ENCODE data around the gene AQP1.

The AQP1 gene

DNA sequence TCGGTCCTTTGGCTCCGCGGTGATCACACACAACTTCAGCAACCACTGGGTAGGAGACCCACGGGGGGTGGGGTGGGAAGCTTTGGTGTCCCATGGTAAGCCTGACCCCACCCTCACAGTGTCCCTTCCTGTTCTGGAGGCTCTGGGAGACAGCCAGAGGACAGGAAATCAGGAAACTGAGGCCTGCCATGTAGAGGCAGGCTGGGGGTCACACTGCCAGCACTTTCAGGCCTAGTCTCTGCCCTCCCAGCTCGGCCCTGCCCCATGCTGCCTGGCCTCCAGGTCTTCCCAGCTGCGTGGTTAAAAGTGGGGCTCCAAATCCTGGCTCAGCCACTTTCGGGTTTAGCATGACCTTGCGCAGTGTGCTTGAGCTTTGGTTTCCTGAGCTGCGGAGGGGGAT lies 10.9 kb downstream of the AQP1 start:
- no peak for DNase-seq

GRCh38 chr7:30923009-30923773 lies 11.5 kb downstream of the AQP1 start:
- DNase-seq = no peak

GRCh38 chr7:30923774-30924413 lies 12.2 kb downstream of the AQP1 start:
- DNase-seq = no peak

DNA sequence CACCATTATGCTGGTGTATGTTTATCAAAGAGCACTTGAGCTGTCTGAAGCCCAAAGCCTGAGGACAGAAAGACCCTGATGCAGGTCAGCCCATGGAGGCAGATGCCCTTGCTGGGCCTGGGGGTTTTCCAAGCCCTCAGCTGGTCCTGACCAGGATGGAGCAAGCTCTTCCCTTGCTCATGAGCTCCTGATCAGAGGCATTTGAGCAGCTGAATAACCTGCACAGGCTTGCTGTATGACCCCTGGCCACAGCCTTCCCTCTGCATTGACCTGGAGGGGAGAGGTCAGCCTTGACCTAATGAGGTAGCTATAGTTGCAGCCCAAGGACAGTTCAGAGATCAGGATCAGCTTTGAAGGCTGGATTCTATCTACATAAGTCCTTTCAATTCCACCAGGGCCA lies 13.0 kb downstream of the AQP1 start:
- no peak for DNase-seq

GRCh38 chr7:30925117-30925516 lies 13.5 kb downstream of the AQP1 start:
- no peak for DNase-seq

DNA sequence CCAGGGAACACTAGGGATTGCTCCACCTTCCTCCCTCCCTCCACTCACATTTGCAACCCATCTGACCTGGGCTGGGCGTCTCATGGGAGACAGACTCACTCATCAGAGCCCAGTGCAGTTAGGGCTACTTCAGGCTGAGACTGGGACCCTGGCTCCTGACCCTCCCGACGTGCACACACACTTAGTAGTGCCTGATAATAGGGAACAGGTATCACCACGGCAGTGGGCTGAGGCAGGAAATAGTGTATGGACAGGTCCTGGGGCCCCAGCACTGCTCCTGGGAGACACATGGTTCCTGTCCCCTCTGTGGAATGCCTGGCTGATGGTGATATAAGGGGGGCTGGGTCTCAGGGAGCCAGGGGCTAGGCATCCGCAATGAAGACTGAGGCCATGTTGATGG lies 14.3 kb downstream of the AQP1 start:
- DNase-seq = no peak

- no peak for DNase-seq
These were observed 14.7 kb downstream of the AQP1 start for GRCh38 chr7:30926313-30926712.

GRCh38 chr7:30927040-30927439 lies 15.4 kb downstream of the AQP1 start:
- no peak for DNase-seq

GRCh38 chr7:30927559-30927958 lies 15.9 kb downstream of the AQP1 start:
- DNase-seq = no peak

- no peak for DNase-seq
These were observed 16.7 kb downstream of the AQP1 start for GRCh38 chr7:30928254-30928872.

- DNase-seq = no peak
These were observed 18.0 kb downstream of the AQP1 start for GRCh38 chr7:30929686-30930085.

DNA sequence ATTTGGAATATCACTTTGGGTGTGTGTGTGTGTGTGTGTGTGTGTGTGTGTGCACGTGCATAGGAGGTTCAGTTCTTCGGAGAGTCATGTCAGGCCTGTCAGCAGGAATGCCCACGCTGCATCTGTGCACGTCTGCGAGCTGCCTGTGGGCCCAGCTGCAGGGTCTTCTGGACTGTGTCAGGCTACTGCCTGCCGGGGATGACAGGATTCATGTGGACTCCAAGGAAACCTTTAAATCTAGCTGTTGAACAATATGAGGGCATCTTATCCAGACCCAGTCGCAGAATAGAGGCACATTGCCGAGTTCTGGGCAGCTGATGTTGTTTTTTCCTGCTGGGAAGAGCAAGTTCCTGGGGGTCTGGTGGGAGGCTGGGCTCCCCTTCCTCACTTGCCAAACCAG lies 19.0 kb downstream of the AQP1 start:
- DNase-seq = no peak

- DNase-seq = no peak
These were observed 19.7 kb downstream of the AQP1 start for GRCh38 chr7:30931161-30931928.

GRCh38 chr7:30931929-30932540 lies 20.4 kb downstream of the AQP1 start:
- DNase-seq = no peak

DNA sequence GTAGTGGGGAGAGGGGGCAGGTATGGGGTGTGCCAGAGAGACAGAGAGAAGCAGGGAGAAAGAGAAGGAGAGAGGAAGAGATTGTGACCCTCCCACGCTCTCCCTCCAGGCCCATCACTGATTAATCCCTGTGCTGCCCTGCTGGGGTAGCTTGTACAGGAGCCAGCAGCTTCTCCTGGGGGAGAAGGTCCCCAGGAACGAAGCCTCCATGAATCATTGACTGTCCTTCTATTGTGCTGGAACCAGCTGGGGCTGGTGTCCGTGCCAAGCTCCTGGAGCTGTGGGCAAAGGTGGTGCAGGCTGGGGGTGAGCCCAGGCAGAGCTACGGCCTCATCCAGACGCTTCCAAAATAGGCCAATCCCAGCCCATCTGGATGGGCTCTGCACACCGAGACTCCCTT lies 20.9 kb downstream of the AQP1 start:
- no peak for DNase-seq

DNA sequence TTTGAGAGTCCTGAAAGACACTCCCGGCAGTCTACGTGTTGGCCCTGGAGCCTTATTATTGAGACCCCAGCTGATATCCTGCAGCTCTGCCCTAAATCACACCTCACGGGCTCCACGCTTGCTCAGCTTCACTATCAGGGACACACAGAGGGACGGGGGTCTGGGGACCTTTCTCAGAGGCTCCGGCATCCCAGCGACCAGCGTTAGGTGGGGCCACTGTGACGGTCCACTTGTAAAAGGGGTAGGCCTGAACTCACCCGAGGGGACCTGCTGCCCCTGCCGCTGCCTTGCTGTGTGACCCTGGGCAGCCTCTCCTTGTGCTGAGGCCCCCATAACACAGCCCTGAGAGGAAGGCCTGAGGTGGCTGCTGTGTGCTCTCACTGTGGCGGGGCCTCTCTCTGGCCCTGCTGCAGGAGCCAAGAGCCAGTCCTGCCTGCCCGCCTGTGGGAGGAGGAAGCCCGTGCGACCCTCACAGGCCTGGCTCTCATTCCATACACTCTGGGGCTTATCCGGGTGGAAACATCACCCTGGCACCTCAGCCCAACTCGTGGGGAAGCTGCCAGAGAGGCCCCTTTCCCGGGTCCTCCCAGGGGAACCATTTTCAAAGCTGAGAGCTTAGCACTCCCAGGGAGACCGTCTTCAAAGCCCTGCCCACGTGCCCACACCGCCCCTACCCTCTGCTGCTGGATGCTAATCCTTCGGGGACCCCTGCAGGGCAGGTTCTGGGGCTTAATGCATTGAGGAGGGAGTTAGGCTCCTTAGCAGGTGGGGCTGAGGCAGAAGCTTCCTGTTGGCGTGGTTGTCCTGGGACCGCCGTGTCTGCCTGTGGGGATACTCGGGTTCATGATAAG lies 21.7 kb downstream of the AQP1 start:
- DNase-seq = no peak

DNA sequence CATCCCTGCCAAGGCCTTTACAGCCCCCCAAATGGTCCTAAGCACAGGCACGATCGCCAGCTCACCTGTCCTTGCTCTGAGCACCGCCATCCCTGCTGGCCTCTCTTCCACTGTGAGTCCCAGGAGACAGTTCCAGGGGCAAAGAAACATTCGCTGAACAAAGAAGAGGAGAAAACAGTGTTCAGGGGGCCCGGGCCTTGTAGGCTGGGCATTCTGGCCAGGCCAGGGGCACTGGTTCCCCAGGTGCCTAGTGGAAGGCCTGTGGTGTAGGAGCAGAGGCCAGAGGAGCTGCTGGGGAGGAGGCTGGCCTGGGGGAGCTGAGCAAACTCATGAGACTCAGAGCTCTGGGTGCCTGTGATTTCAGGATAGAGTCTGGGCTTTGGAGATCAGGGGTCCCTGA lies 22.6 kb downstream of the AQP1 start:
- DNase-seq = no peak

DNA sequence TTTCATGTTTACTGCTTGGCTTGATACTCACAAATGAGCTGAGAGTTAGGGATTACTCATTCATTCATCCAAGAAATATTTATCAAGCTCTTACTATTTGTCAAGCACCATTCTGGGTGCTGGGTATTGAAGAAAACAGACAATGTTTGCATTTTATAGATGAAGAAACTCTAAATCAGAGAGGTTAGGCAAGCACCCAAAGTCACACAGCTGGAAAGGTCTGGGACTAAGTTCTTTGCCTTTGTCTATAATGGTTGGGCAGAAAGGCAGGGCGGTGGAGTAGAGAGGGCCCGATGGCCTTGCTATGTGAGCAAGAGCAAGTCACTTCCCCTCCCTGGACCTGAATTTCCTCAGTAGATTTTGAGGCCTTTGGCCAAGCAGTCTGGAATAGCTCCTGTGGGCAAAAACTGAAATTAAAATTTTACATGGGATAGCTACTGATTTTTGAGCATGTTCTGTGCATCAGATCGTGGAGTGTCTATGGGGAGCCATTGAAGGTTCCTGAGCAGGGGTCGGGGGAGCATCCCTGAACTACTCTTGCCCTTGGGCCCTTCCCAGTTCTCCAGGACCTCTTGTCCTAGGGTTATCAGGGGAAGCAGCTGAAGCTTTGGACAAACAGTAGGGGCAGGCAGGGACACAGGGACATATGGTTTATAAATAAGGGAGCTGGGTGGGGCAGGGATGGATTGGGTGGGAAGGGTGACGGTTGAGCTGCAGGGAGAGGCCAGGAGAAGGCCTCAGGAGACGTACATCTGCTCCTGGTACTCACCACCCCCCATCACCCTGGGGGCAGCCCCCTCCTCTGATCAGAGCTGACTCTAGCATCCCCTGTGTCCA lies 23.3 kb downstream of the AQP1 start:
- no peak for DNase-seq

DNA sequence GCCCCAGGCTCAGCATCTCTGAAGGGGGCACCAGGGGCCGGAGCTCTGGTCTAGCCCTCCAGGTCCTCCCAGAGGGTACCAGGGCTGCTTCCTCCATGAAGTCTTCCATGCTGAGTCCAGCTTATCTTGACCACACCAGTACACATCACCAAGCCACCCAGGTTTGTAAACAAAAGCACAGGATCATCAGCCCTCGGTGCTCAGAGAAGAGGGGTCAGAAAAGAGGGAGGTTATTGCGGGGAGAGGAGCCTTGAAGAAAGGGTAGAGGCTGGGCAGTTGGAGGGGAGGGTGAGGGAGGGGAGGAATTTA lies 23.9 kb downstream of the AQP1 start:
- no peak for DNase-seq

DNA sequence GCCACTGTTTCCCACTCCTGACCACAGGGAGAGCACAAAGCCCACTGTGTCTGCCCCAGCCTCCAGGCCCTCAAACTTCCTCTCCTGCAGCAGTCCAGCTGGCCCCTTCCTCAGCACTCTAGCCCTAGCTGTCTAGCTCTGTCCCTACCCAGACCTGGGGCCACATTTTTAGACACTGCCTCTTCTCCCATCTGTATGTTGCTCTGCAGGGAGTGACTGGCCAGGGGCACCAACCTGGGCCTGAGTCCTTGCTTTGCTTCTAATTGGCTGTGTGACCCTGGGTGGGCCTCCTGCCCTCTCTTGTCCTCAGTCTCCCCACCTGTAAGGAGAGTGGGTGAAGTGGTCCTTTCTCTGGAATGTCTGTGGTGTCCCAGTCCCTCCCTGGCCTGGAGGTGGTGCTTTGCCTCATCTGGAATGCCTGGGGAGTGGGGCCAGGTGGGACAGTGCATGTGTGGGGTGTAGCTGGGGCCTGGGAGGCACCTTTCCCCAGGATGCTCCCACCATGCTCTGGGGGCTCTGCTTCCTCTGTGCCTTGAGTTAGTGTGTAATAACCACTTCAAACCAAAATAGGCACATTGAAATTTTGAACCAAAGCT lies 25.1 kb downstream of the AQP1 start:
- no peak for DNase-seq

DNA sequence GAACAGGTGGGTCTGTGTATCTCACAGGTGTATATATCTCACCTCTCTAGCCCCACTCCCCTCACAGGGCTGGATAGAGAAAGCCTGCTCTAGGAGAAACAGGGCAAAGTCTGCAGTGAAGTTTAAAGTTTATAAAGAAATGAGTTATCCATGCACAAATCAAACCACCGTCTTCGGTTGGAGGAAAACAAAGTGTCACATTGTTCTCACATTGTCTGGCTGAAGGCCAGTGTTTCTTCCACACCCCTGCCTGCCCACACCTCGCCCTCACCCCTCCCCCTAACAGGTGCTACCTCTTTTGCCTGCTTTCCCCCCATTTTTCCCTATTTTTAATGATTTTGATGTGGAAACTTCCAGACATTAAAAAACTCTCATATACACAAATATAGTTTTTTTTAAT lies 25.8 kb downstream of the AQP1 start:
- no peak for DNase-seq
